ELR (cell line): Measurements from ENCODE around the gene ZDHHC18.
"Not testable (repeated sequence)": the region's sequence is repeated elsewhere in the genome, so short reads cannot be mapped to it uniquely, and the experiment has no call there.

Experiments
- DNase-seq: peaks from one replicate; pipeline ENCODE4 v3.0.0-alpha.2; 2015; ENCODE audit warnings: low read depth

Gene ZDHHC18

GRCh38 chr1:26833432-26834405, 7.2 kb downstream of the ZDHHC18 start:
- DNase-seq = no peak

DNA sequence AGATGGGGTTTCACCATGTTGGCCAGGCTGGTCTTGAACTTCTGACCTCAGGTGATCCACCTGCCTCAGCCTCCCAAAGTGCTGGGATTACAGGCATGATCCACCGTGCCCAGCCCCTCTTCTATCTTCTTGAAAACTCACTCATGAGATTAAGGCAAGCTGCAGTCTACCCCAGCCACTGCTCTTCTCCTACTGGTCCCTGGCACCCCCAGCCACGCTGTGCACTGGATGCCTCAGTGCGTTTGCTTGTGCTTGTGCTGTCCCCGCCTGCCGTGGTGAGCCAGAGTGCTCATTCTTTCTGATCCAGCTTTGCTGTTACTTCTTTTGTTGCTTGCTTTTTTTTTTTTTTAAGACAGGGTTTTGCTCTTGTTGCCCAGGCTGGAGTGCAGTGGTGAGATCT, 11.2 kb downstream of the ZDHHC18 start:
- not testable (repeated sequence) for DNase-seq

DNA sequence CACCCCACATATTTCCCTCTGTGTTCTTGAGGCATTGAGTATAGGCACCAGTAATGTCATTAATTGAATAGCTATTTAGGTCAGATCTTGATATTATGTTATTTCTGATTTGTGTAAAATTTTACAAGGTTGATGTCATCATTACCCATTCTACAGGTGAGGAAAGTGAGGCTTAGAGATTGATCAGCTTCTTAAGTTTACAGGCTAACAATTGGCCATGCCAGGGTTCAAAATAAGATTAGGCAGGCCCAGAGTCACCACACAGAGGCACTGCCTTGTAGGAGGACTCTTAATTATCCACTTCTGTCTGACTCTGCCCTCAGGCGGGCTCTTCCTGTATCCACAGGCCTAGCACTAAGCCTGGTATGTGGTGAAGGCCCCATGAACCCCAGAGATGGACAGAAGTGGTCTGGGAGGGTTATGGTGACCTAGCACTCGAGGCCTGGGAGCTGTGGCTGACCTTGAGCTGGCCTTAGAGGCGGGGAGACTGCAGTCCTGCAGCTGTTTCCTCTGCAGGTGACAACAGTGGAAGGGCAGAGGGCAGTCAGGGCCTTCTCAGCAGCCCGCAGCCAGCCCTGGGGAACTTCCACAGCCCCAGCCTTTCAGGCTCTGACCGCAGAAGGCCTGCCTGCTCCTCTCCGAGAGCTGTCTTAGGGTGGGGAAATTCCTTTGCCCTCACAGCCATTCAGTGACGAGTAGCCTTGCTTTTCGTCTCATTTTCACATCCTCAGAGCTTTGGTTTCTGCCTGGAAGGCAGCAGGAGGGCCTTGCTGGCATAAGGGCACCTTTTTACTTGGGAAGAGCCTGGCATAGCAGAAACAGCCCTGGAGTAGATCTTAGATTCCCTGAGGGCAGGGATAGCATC, 12.2 kb downstream of the ZDHHC18 start:
- DNase-seq = no peak

DNA sequence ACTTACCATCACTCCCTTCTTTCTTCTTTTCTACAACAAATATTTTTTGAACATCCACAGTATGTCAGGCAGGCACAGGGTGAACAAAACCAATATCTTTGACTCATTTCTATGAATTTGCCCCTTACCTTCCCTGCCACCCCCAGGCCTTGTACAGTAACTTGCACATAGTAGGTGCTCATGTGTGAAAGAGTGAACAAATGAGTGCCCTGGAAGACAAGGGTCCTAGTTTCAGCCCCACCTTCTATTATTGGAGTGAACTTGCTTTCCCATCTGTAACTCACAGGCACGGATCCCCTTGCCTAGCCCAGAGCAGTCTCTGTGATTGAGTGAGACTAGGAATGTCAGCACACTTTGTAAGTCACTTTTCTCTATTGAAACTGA, 12.8 kb downstream of the ZDHHC18 start:
- DNase-seq = no peak

GRCh38 chr1:26839779-26840178, 13.3 kb downstream of the ZDHHC18 start:
- DNase-seq = no peak

DNA sequence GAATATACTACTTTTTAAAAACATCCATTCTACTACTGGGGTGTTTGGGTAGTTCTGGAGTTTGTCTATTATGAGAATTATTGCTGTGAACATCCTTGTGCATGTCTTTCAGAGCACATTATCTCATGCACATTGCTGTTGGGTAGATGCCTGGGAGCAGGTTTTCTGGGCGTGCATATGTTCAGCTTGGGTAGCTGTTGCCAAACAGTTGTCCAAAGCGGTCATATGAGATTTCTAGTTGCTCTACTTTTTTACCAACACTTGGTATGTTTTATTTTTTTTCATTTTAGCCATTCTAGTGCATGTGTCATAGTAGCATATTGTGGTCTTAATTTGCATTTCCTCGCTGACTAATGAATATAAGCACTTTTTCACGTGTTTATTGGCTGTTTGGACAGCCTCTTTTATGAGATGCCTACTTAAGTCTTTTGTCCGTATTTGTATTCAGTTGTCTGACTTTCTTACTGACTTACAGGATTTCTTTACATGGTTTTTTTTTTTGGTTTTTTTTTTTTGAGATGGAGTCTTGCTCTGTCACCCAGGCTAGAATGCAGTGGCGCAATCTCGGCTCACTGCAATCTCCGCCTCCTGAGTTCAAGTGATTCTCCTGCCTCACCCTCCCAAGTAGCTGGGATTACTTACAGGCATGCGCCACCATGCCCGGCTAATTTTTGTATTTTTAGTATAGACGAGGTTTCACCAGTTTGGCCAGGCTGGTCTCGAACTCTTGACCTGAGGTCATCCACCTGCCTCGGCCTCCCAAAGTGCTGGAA, 18.1 kb downstream of the ZDHHC18 start:
- DNase-seq = no peak

DNA sequence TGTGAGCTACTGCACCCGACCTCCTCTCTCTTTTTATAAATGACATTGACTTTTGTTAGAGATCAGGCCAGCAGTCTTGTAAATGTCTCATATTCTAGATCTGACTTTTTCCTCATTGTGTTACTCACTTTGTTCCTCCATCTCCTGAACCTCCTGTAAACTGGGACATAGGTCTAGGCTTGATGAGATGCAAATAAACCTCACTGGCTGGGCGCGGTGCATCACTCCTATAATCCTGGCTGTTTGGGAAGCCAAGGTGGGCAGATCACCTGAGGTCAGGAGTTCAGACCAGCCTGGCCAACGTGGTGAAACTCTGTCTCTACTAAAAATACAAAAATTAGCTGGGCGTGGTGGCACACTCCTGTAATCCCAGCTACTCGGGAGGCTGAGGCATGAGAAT, 21.3 kb downstream of the ZDHHC18 start:
- not testable (repeated sequence) for DNase-seq

GRCh38 chr1:26848499-26848898, 22.0 kb downstream of the ZDHHC18 start:
- DNase-seq = no peak

GRCh38 chr1:26848941-26849774, 22.7 kb downstream of the ZDHHC18 start:
- peak; percentile 95 for DNase-seq

DNA sequence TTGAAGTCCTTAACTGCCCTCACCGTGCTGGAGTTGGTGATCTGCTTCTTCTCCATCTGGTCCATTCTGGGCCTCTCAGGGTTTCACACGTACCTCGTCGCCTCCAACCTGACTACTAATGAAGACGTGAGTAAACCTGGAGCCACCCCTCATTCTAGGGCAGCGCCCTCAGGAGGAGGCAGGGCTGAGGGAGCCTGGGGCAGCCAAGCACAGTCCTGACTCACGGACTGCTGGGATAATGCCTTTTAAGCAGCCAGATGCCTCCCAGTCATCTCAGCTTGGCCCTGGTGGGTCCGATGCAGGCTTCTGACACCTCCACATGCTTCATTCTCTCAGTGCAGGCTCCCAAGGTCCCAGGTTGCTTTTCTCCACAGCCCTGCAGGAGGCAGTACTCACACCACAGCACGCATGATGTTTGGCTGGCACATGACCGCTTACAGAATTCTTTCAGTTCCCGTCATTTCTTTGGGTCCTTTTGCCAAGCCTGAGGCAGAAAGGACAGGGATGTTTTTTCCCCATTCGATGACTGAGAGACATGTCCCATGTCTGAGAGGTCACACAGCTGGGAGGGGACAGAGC, 24.7 kb downstream of the ZDHHC18 start:
- DNase-seq = no peak

DNA sequence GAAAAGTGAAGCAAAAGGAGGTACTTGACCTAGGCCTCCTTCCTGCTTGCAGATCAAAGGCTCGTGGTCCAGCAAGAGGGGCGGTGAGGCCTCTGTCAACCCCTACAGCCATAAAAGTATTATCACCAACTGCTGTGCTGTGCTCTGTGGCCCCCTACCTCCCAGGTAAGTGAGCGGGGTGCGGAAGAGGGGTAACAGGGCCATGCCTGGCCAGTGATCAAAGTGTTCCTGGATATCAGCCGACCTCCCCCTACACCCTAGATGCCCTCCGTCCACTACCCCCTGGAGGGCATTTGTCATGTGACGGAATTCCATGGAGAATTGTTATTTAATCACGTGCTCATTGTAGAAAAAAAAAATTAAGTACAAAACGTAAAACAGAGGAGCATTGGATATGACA, 26.2 kb downstream of the ZDHHC18 start:
- no peak for DNase-seq

GRCh38 chr1:26853156-26853555, 26.7 kb downstream of the ZDHHC18 start:
- peak; percentile 89 for DNase-seq

DNA sequence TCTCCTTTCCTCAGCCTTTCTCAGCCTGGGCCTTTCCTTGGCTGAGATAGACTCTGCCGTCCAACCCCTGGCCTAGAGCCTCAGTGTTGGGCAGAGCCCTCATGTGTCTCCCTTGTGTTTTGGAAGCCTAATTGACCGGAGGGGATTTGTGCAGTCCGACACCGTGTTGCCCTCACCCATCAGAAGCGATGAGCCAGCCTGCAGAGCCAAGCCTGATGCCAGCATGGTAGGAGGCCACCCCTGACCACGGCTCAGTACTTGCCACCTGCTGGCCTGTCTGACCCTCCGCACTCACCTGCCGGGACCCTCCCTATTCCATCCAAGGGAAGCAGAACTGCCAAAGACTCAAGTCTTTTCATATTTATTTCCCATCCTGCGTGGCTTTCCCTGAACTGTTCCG, 27.1 kb downstream of the ZDHHC18 start:
- DNase-seq = no peak

GRCh38 chr1:26854906-26855305, 28.4 kb downstream of the ZDHHC18 start:
- no peak for DNase-seq

GRCh38 chr1:26855636-26856035, 29.1 kb downstream of the ZDHHC18 start:
- no peak for DNase-seq

DNA sequence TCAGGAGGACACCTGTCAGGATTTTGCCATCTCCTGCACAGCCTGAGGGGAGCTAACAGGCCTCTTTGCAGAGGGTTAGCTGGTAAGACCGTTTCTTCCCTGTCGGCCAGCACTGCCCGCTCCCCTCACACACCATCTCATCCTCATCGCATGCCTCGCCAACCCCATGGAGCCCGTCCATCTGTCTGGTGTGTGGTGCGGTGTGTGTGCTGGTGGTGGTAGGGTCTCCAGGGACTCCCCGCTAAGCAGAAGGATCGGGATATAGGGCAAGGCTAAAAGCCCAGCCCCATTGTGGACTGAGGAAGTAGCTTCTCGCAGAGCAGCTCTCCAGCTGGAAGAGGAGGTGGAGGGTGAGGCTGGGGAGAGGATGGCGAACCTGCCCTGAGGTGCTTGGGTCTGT, 29.7 kb downstream of the ZDHHC18 start:
- no peak for DNase-seq

DNA sequence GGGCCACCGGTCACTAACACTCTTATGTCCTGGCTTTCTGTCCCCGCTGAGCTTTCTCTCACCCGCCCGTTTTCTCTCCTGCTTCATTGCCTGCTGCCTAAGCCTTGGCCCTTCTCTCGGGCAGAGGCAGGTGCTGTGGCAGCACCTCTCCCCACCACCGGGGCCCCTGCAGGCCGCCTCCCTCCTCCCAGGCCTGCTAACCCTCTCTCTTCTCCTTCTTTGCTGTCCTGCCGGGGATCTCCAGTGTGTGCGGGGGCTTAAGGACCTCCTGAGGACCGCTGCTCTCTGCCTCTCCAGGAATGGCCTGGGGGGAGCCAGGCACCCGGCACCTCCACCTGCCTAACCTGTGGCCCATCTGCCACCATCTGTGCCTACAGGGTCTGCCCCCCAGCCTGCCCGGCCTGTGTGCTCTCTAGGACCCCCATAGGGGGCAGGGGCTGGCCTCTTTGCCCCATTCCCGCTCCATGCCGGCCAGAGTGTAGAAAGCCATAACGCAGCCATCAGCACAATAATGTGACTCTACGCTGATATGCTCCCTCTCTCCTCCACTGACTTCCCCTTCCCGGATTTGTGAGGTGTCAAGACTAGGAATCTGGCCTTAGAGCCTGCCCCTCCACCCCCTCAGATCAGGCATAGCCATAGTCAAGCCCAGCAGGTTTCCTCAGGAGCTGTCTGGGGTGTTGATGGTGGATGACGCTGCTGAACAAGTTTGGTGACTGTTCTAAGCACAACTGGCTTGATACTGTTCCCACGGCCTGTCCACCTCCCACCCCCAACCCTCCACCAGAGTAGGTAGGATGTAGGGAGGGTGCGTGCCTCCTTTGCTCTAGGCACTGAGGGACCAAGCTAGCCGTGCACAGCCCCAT, 30.3 kb downstream of the ZDHHC18 start:
- no peak for DNase-seq

- DNase-seq = no peak
These were observed 31.1 kb downstream of the ZDHHC18 start for GRCh38 chr1:26857473-26858060.

- no peak for DNase-seq
These were observed 31.7 kb downstream of the ZDHHC18 start for GRCh38 chr1:26858160-26858559.
